ENCODE measurements around the gene ZCCHC4. TPM values are rescaled to one million over a fixed set of nuclear protein-coding genes. Genes with fewer than 3 reads are reported as not detected.

ZCCHC4 gene
- total RNA-seq, 4 donors from 2014 or later = 5.6 to 13.9 (median 10.0) TPM

DNA sequence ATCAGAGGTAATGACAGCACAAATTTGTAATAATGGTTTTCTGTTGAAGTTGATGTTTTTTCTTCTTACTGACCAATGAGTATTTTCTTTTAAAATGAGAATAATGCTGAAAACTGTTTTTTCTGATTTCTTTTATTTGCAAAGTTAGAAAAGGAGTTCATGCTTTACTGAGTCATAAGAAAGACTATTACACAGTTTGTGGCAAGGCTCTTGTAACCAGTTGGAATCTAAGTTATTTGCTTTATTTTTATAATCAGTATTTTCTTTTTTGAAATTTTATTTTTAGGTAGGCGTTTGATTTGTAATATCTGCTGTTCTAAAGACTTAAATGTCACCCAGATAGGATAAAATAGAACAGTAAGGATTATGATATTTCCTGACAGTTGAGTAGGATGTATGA is 89.9 kb downstream of the ZCCHC4 start:
- Histone ChIP-seq H3K4me3 (no peak overlapping the region), H3K27me3 (no peaks in the 10 kb centered on the region), H3K4me1 (no peaks in the 10 kb centered on the region), H3K9me3 (no peaks in the 10 kb centered on the region), H3K36me3 (peaks cover 0 to 100% (median 10%) of the 10 kb centered on the region in 3 donors), H3K27ac (no peak overlapping the region)
- DNase-seq = no peak
- TF ChIP-seq POLR2A (IDR thresholded peaks at IDR 0.05) = no peak
- TF ChIP-seq, protein P1, sequence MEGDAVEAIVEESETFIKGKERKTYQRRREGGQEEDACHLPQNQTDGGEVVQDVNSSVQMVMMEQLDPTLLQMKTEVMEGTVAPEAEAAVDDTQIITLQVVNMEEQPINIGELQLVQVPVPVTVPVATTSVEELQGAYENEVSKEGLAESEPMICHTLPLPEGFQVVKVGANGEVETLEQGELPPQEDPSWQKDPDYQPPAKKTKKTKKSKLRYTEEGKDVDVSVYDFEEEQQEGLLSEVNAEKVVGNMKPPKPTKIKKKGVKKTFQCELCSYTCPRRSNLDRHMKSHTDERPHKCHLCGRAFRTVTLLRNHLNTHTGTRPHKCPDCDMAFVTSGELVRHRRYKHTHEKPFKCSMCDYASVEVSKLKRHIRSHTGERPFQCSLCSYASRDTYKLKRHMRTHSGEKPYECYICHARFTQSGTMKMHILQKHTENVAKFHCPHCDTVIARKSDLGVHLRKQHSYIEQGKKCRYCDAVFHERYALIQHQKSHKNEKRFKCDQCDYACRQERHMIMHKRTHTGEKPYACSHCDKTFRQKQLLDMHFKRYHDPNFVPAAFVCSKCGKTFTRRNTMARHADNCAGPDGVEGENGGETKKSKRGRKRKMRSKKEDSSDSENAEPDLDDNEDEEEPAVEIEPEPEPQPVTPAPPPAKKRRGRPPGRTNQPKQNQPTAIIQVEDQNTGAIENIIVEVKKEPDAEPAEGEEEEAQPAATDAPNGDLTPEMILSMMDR (IDR thresholded peaks at IDR 0.05) = no peak
- WGBS, 2 donors = 81 to 88% methylated on average over 1 of the region's 1 CpG
- intact Hi-C loops (cut with DNase I) = no loop called here

DNA sequence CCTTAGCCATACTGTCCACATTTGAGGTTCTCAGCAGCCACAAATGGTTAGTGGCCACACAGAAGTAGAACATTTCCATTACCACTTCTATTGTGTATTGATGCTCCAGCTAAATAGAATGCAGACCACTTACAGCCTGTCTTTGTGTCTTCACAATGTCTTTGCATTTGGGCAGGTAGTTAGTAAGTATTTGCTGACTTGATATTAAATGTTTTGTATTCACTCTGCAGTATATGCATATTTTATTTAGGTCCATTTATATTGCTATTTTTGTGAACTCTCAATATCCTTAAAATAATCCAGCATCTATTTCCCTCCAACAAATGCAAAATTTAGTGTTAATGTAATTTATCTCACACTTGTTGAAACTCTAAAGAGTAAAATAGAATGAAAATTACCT is 91.1 kb downstream of the ZCCHC4 start:
- TF ChIP-seq, protein P1 (IDR thresholded peaks at IDR 0.05) = no peak
- no peak for TF ChIP-seq POLR2A (IDR thresholded peaks at IDR 0.05)
- no peak overlapping the region for H3K4me3 ChIP-seq
- no peak for DNase-seq
- no peaks in the 10 kb centered on the region for H3K27me3 ChIP-seq
- intact Hi-C loops (cut with DNase I) = no loop called here
- no peaks in the 10 kb centered on the region for H3K9me3 ChIP-seq
- peaks cover 2 to 100% (median 10%) of the 10 kb centered on the region in 3 donors for H3K36me3 ChIP-seq
- no peak overlapping the region for H3K27ac ChIP-seq
- no peaks in the 10 kb centered on the region for H3K4me1 ChIP-seq

DNA sequence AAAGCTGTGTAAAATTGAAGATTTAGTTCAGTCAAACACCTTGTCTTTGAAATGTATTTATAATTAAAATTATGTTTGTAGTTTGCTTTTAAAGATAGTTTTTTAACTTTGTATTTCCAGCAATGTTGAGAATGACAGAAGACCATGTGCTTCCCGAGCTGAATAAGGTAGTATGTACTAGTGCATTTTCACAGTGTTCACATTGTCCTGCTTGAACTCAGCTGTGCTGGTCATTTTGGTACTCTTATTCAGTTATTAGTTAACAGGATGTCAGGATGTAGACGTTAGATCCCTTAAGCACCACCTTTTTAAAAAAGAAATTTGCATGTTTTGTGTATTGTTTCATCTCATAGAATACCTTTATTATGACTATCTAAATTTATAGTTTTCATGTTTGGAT is 92.9 kb downstream of the ZCCHC4 start:
- no peak for DNase-seq
- 58 to 80% methylated on average over 2 of the region's 2 CpGs for WGBS, 2 donors
- Histone ChIP-seq H3K27me3 (no peaks in the 10 kb centered on the region), H3K9me3 (no peaks in the 10 kb centered on the region), H3K36me3 (peaks cover 9 to 100% (median 10%) of the 10 kb centered on the region in 3 donors), H3K4me1 (no peaks in the 10 kb centered on the region), H3K27ac (no peak overlapping the region), H3K4me3 (no peak overlapping the region)
- intact Hi-C loops (cut with DNase I) = no loop called here
- TF ChIP-seq POLR2A (IDR thresholded peaks at IDR 0.05) = no peak
- TF ChIP-seq, protein P1 (IDR thresholded peaks at IDR 0.05) = no peak

DNA sequence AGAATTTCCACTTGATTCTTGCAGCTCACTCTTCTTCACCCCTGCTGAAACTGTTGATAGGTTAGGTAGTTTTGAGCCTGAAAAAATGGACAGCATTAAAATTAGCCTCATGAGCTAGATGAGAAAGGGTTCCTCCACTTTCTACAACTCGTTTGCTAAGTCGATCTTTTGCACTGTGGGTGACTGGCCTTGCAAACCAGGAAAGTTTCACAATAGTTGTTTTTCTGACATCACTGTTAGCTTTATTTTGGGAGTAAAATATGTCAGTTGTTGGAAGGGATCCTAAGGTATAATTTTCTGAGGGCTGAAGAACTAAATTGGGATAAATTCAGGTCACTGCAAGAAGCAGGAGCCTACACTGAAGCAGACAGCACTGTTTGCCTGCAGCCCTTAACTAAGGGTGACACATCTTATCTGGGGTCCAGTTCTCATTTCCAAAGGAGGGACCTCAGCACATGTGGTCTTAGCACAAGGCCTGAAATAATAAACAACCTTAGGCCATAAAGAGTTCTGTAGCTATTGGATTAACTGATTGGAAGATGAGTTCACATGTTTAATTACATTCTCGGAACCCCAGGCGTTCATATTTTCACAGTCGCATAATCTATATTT is 93.6 kb downstream of the ZCCHC4 start:
- Histone ChIP-seq H3K9me3 (no peaks in the 10 kb centered on the region), H3K27me3 (no peaks in the 10 kb centered on the region), H3K4me1 (no peaks in the 10 kb centered on the region), H3K27ac (no peak overlapping the region), H3K4me3 (no peak overlapping the region), H3K36me3 (peaks cover 9 to 100% (median 13%) of the 10 kb centered on the region in 3 donors)
- DNase-seq = no peak
- WGBS, 2 donors = 84 to 92% methylated on average over 5 of the region's 5 CpGs
- intact Hi-C loops (cut with DNase I) = no loop called here
- TF ChIP-seq, protein P1 (IDR thresholded peaks at IDR 0.05) = no peak
- no peak for TF ChIP-seq POLR2A (IDR thresholded peaks at IDR 0.05)

DNA sequence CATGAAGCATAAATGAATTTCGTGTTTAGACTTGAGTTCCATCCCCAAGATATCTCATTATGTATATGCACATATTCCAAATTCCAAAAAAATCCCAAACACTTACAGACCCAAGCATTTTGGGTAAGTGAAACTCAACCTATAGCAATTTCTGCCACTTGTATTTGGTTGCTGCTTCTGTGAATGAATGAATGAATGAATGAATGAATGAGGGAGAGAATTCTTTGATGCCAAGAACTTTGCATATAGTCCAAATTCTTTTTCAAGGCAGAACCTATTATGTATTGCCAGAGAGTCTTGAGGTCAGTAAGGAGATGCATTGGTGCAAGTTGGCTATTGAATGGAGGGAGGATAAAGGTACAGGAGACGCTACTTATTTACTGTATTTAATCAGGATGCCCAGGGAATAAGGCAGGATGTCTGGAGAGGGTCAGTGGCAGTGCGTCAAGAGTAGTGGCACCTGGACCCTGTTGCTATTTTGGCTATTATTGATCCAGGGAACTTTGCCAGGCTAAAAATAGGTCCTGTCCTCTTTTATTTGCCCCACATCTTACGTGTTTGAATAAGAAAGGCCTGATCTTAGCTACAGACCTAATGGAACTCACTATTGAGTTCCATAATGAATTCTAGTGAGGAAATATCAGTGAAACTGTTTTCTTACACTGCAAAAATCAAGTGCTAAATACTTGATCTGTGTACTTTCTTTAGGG is 98.4 kb downstream of the ZCCHC4 start:
- WGBS, 2 donors = 87 to 94% methylated on average over 4 of the region's 4 CpGs
- no peak overlapping the region for H3K27ac ChIP-seq
- H3K4me1 ChIP-seq = no peaks in the 10 kb centered on the region
- intact Hi-C loops (cut with DNase I) = no loop called here
- H3K9me3 ChIP-seq = no peaks in the 10 kb centered on the region
- no peak overlapping the region for H3K4me3 ChIP-seq
- H3K36me3 ChIP-seq = peaks cover 7 to 100% (median 9%) of the 10 kb centered on the region in 3 donors
- no peaks in the 10 kb centered on the region for H3K27me3 ChIP-seq
- no peak for DNase-seq
- TF ChIP-seq, protein P1 (IDR thresholded peaks at IDR 0.05) = no peak
- no peak for TF ChIP-seq POLR2A (IDR thresholded peaks at IDR 0.05)

All from esophagus squamous epithelium (tissue), 5 donors.